Neural crest cell (in vitro differentiated cells): ENCODE data around the gene UFC1. TPM values are rescaled to one million over a fixed set of nuclear protein-coding genes. Genes with fewer than 3 reads are reported as not detected.

Experiments used
- DNase-seq: peaks from one replicate; pipeline ENCODE4 v3.0.0; 2021; ENCODE audit warnings: low read depth, mixed read lengths, low spot score
- H3K27ac Mint-ChIP-seq: one replicate; pipeline ENCODE4 v1.8.0; 2021; ENCODE audit warnings: mild to moderate bottlenecking, mixed read lengths; ENCODE audit not compliant: unreplicated experiment
- H3K27me3 Mint-ChIP-seq: 2 replicates; pipeline ENCODE4 v1.8.0; 2021; ENCODE audit warnings: low read depth, mild to moderate bottlenecking, mixed read lengths
- H3K36me3 Mint-ChIP-seq: 2 replicates; pipeline ENCODE4 v1.8.0; 2021; ENCODE audit warnings: low read depth, mild to moderate bottlenecking, mixed read lengths
- H3K4me1 Mint-ChIP-seq: 2 replicates; pipeline ENCODE4 v1.8.0; 2021; ENCODE audit warnings: mixed read lengths
- H3K4me3 Mint-ChIP-seq: one replicate; pipeline ENCODE4 v1.8.0; 2021; ENCODE audit warnings: mild to moderate bottlenecking, mixed read lengths
- H3K9me3 Mint-ChIP-seq: 2 replicates; pipeline ENCODE4 v1.8.0; 2021; ENCODE audit warnings: mixed read lengths
- total RNA-seq: library from RNA; stranded (reverse); gene quantifications from 2 replicates; pipeline ENCODE4 v1.2.1, GENCODE V29; 2021
- TF ChIP-seq, protein P1 (sequence below): fragments of 200-600 bp; sonication (generic); conservative IDR thresholded peaks from 2 replicates; pipeline ENCODE4 v1.5.0; 2021; ENCODE audit warnings: antibody characterized with exemption, mild to moderate bottlenecking

Gene UFC1
- total RNA-seq, 1 donor from 2014 or later: 77.2 TPM

DNA sequence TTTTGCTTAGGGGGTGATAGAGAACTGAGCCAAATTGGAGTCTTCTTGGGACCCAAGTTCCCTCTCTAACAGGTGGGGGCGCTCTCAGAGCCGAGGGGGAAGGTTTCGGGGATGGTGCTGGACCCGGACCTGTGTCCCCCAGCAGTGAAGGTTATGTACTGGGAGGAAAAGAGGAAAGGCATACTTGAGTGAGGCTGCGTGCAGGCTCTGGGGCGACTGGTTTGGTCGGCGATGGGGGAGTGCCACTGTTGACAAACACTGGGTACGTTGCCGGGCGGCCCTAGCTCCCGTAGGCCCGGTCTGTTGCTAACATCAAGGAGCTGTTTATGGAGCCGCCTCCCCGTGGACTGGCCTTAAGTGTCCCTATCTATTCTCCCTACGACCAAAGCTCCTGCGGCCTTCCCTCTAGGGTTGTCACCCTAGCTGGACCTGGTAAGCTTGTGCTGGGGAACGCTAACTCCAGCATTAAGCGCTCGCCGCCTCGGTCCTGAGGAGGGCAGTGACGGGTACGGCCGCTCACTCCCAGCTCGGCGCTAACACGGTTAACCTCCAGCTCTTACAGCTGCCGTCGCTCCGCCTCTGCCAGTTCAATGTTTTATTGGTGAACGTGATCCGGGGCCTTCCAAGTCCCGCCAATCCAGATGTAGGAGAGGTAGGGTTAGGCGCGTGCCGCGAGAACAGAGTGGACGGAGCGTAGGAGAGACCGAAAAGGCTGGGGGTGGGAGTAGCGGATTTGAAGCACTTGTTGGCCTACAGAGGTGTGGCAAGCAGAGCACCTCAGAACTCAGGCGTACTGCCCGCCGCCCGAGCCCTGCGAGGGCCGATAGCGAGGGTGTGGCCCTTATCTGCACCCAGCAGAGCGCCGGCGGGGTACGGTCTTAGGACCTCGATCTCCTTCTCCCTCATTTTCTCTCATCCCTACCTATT is 12.2 kb downstream of the UFC1 start, which contains the start of gene PPOX:
Gene PPOX (plus strand): TSS at position 685 of the 927 bp plus-strand sequence. CDS start 422 bp downstream, outside the sequence.
- TF ChIP-seq, protein P1, sequence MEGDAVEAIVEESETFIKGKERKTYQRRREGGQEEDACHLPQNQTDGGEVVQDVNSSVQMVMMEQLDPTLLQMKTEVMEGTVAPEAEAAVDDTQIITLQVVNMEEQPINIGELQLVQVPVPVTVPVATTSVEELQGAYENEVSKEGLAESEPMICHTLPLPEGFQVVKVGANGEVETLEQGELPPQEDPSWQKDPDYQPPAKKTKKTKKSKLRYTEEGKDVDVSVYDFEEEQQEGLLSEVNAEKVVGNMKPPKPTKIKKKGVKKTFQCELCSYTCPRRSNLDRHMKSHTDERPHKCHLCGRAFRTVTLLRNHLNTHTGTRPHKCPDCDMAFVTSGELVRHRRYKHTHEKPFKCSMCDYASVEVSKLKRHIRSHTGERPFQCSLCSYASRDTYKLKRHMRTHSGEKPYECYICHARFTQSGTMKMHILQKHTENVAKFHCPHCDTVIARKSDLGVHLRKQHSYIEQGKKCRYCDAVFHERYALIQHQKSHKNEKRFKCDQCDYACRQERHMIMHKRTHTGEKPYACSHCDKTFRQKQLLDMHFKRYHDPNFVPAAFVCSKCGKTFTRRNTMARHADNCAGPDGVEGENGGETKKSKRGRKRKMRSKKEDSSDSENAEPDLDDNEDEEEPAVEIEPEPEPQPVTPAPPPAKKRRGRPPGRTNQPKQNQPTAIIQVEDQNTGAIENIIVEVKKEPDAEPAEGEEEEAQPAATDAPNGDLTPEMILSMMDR: peak; percentile 57
- Mint-ChIP-seq H3K27ac (peak within 1 kb of the TSS; percentile 95), H3K4me3 (peak within 1 kb of the TSS; percentile 94), H3K27me3 (no peaks in the 10 kb centered on the region), H3K9me3 (no peaks in the 10 kb centered on the region), H3K36me3 (peaks cover 4% of the 10 kb centered on the region), H3K4me1 (peaks cover 41% of the 10 kb centered on the region)
- peak; percentile 86 for DNase-seq

DNA sequence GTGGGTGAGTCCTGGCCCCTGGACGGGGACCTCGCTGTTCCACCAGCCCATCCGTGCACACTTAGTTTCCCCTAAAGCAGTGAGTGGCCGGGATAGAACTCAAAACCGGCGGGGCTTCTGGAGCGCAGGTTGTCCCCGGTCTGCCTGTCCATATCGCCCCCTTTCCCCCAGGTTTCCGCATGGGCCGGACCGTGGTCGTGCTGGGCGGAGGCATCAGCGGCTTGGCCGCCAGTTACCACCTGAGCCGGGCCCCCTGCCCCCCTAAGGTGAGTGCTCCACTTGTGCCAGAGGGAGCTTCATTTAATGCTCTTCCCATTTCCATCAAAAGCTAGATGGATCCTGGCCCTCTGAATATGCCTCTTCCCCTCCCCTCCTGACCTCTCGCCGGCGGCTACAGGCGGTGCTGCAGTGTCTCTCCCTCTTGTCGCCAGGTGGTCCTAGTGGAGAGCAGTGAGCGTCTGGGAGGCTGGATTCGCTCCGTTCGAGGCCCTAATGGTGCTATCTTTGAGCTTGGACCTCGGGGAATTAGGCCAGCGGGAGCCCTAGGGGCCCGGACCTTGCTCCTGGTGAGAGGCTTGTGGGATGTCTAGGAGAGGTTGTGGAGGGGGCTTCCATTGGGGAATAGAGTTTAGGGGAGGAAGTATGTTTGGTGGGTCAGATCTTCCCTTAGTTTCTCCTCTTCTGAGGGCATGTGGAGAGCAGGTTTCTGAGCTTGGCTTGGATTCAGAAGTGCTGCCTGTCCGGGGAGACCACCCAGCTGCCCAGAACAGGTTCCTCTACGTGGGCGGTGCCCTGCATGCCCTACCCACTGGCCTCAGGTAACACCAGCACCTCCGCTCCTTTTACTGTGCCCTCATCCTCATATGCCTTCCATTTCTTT is 13.1 kb downstream of the UFC1 start:
- peaks cover 36% of the 10 kb centered on the region for H3K4me1 Mint-ChIP-seq
- TF ChIP-seq, protein P1: peak; percentile 12
- DNase-seq: peak; percentile 16
- peaks cover 5% of the 10 kb centered on the region for H3K36me3 Mint-ChIP-seq
- H3K4me3 Mint-ChIP-seq: peak overlapping the region; percentile 91
- peak overlapping the region; percentile 90 for H3K27ac Mint-ChIP-seq
- no peaks in the 10 kb centered on the region for H3K27me3 Mint-ChIP-seq
- H3K9me3 Mint-ChIP-seq: no peaks in the 10 kb centered on the region

DNA sequence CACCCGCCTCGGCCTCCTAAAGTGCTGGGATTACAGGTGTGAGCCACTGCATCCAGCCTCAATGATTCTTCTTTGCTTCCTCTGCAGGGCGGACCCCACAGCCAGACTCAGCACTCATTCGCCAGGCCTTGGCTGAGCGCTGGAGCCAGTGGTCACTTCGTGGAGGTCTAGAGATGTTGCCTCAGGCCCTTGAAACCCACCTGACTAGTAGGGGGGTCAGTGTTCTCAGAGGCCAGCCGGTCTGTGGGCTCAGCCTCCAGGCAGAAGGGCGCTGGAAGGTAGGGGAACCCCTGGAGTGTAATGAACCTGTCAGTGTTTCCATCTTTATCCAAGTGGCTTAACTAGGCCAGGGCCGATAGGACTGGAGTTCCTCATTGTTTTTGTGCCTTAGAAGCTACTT is 15.1 kb downstream of the UFC1 start:
- Mint-ChIP-seq H3K4me3 (peak overlapping the region; percentile 91), H3K4me1 (peaks cover 29% of the 10 kb centered on the region), H3K36me3 (peaks cover 3% of the 10 kb centered on the region), H3K27me3 (no peaks in the 10 kb centered on the region), H3K27ac (no peak overlapping the region), H3K9me3 (no peaks in the 10 kb centered on the region)
- TF ChIP-seq, protein P1: no peak
- no peak for DNase-seq

DNA sequence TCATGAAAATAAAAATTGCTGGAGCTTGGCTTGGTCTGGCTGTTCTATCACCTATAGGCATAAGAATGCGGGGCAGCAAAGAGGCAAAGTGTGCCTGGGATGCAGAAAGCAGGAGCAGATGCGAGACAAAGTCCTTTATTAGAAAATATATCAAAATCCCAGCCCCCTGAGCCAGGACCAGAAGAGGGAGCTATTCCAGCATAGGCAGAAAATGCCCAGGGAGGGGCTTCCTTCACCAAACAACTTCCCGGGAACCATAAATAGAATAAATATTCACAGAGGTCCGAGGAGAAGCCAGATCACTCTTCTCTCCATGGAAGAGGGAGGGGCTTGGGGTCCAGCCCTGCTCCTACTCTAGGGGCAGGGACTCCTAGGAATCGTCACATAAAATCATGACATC is 17.4 kb downstream of the UFC1 start:
- peak overlapping the region; percentile 76 for H3K4me3 Mint-ChIP-seq
- H3K27me3 Mint-ChIP-seq: no peaks in the 10 kb centered on the region
- H3K4me1 Mint-ChIP-seq: peaks cover 25% of the 10 kb centered on the region
- TF ChIP-seq, protein P1: no peak
- H3K36me3 Mint-ChIP-seq: peaks cover 3% of the 10 kb centered on the region
- DNase-seq: no peak
- no peaks in the 10 kb centered on the region for H3K9me3 Mint-ChIP-seq
- H3K27ac Mint-ChIP-seq: no peak overlapping the region

DNA sequence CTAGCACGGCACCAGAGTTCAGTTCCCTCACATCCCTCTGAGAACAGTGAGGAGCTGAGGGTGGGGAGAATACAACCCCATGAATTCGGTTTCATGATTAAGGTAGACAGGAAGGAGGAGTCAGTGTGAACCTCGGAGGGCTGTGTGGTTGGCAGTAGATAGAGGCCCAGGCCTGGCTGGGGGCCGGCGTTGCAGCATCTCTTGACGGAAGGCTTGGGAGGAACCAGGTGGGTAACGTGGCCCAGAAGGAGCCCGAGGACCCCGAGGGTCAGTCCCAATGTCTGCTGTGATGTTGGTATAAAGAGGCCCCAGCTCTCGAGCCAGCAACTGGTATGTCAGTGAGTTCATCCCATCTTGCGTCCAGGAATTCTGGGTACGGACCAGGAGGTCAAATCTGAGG is 17.9 kb downstream of the UFC1 start:
- no peak for DNase-seq
- Mint-ChIP-seq H3K36me3 (peaks cover 3% of the 10 kb centered on the region), H3K9me3 (no peaks in the 10 kb centered on the region), H3K4me1 (peaks cover 25% of the 10 kb centered on the region), H3K27ac (peak overlapping the region; percentile 67), H3K4me3 (peak overlapping the region; percentile 76), H3K27me3 (no peaks in the 10 kb centered on the region)
- TF ChIP-seq, protein P1: no peak
